HG02852 (cell line): Measurements from ENCODE around the gene APOBEC3G.

ENCODE experiments used
- ATAC-seq: cut with Tn5 transposase; IDR thresholded peaks from one replicate; pipeline ENCODE4 v1.9.1; 2021; ENCODE audit warnings: mild to moderate bottlenecking, moderate library complexity; ENCODE audit not compliant: unreplicated experiment

The APOBEC3G gene

DNA sequence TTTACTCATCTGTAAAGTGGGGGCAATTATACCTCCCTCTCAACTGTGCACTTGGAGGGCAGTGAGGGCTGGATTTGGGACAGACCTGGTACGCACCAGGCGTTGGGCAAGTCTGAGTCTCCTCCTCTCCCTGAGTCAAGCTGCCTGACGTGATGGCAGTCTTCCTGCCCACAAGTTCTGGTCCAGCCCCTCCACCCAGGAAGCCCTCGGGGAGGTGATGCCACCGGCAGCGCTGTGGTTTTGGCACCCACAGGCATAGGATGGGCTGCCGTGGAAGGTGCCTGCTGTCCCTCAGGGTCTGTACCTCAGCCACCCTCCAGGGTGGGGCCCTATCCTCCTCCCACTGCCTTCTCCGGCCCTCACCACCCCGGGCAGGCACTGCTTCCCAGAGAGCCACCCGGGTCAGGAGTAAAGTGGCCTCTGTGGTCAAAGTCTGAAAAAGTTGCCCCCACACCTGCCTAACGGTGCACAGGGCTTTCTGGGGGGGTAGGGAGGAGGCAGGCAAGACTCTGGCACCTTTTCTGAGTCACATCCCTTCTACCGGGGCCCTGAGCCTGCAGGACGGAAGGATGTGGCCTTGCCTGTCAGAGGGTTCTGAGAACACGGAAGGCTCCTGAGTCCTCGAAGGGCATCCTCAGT lies 13.5 kb downstream of the APOBEC3G start:
- ATAC-seq, result no peak

DNA sequence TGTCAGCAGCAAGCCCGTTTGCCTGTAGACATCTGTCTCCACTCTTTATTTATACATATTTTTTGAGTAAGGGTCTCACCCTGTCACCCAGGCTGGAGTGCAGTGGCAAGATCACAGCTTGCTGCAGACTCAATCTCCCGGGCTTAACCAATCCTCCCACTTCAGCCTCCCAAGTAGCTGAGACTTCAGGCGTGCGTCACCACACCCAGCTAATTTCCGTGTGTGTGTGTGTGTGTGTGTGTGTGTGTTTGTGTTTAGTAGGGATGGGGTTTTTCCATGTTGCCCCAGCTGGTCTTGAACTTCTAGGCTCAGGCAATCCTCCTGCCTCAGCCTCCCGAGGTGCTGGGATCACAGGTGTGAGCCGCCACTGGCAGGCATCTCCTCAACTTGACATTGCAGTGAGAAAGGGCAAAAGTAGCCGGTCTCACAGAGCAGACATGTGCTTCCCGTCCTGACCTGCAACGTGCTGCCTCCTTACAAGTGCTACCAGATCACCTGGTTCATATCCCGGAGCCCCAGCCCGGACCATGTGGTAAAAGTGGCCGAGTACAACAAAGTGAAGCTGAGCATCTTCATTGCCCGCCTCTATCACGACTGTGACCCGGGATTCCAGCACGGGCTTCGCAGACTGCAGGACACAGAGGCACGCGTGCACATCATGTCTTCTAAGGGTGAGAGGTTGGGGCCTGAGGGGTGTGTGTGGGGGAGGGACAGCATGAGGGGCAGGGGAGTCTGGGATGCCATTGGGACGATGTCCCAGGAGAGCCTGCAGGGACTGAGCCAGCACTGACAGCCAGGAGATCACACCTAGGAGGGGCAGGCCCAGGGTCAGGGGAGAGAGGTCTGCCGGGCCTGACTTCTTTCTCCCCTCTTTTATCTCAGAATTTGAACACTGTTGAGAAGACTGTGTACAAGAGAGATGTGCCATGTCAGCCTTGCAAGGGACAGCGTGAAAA lies 14.3 kb downstream of the APOBEC3G start:
- no peak for ATAC-seq

DNA sequence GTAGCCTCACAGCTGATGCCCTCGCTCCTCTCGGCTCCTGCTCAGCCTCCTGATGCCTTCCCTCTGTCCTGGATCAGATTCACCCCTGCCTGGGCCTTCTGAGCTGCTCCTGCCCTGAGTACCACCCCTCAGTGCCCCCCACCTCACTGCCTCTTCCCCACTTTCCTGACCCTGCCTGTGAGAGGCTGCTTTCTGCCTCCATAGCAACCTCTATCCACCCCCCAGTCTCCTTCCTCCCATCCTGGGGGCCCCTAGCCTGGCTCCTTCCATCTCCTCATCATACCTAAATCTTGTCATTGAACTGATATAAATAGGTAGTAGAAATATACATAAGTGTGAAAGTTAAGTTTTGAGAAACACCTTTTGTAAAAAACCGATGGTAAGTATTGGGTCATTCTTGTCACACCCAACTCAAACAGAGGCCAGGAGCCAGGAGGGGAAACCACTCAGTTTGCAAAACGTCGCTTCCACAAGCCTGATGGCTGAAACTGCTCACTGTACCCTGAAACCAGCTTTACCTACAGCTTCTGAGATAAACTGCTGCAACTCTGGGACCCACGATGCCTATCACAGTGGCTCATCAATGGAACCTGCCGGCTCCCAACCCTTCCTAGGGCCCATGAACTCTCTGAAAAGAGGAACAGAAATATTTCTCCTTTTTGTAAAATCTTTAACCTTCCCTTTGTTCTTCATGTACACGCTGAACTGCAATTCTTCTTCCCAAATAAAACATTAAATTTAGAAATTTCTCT lies 15.2 kb downstream of the APOBEC3G start:
- no peak for ATAC-seq

DNA sequence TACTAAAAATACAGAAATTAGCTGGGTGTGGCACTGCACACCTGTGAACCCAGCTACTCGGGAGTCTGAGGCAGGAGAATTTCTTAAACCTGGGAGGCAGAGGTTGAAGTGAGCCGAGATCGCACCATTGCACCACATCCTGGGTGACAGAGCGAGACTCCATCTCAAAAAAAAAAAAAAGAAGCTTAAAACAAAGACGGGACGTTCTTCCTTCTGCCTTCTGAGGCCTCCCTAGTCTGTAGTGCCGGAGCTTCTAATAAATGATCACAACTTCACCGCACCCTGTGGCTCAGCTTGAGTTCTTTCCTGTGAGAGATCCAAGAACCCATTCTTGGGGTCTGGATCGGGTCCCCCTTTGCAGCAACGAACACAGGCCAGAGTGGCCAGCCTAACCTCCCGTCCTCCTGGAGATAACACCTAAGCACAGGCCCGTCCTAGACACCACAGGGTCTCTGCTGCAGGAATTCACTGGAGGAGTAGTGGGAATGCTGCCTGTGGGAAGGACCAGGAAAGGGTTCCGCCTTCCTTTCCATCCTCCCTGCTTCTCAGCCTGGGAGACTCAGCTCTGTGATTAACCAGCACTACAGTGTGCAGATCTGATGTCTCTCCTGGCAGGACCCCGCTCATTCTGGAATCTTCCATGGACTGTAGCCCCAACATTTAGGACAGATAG lies 17.8 kb downstream of the APOBEC3G start:
- no peak for ATAC-seq

DNA sequence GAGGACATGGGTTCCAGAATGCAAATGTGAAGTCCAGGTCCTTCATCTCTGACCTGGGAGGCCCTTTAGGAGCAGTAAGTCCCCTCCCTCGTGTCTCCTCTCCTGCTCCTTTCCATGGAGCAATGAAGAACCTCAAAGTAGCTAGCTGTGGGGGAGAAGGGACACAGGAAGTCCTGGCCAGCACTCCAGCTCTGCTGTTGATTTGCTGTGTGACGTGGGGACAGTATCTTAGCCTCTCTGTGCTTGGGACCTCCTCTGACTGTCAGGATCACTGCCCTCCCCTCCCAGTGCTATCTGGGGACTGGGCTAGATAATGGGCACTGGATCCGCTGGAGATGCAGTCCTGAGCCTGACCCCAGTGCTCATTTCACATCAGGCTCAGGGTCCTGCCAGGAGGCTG lies 18.9 kb downstream of the APOBEC3G start:
- ATAC-seq, result no peak

DNA sequence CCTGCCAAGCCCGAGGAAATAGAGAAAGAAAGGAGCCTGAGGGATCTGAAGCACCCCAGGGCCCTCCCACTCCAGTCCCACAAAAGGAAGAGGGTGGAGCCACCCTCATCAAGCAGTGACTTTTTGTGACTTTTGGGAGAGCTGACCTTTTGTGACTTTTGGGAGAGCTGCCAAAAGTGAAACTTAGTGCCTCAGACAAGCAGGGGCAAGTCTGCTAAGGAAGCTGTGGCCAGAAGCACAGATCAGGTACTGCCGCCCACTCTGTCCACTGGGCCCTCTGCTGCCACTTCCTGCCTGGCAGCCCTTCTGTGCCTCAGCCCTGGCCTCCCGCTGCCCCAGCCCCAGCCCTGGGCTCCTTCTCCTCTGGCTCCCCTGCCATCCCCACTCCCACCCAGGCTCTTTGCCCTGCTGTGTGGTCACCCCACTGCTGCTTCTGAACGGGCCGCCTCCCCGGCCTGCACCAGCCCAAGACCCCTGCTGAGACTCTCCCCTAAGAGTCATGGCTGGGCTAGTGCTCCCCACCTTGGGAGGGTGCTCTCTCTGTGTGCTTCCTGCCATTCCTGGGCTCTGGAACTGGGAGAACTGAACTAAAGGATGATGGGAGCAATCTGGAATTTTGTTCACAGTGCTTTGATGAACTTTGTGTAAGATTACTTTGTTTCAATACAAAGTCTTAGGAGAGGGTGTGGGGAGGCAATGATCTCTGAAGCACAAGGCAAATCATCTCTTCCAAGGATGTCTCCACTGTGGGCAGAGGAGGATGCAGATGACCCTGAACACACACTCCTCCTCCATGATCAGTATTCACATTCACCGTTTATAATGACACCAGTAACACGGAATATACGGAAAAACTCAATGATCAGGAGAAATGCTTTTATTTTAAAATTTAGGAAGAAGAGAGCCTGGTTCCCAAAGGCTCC lies 20.3 kb downstream of the APOBEC3G start, which contains the start of gene APOBEC3H:
Gene APOBEC3H (plus strand): TSS at position 147 of the 923 bp plus-strand sequence. CDS start 3,035 bp downstream, outside the sequence.
- ATAC-seq, result no peak

DNA sequence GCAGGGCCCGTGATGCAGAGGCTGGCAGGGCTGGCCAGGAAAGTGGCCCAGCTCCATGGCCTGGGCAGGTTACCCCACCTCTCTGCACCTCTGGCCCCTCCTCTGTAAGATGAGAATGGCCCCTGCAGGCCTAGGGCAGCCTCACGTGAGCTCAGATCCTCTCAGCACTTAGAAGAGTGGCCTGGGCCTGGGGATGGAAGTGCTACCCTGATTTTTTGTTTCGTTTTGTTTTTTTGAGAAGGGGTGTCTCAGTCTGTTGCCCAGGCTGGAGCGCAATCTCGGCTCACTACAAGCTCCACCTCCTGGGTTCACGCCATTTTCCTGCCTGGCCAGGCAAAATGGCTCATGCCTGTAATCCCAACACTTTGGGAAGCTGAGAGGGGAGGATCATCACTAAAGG lies 21.0 kb downstream of the APOBEC3G start:
- ATAC-seq, result no peak

DNA sequence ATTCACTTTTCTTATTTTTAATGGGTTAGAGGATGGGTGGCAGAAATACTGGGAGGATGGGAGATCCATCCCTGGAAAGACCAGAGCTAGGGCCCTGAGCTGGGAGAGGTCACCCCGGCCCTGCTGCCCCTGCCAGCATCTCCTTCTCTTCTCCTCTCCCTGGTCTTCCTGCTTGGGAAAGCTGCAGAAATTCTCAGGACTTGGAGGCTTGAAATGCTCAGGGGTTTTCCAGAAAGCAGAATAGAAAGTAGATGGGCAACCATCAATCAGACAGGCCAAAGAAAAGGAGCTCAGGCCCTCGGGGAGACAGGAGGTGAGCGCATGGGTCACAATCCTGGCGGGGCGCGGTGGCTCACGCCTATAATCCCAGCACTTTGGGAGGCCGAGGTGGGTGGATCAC lies 21.5 kb downstream of the APOBEC3G start:
- ATAC-seq, result no peak

DNA sequence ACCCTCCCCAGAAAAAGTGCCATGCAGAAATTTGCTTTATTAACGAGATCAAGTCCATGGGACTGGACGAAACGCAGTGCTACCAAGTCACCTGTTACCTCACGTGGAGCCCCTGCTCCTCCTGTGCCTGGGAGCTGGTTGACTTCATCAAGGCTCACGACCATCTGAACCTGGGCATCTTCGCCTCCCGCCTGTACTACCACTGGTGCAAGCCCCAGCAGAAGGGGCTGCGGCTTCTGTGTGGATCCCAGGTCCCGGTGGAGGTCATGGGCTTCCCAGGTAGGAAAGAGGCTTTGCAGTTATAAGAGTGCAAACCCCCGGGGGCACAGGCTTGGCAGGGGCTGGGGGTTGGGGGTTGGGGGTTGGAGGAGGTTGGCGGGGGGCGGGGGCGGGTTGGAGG lies 24.2 kb downstream of the APOBEC3G start:
- no peak for ATAC-seq

DNA sequence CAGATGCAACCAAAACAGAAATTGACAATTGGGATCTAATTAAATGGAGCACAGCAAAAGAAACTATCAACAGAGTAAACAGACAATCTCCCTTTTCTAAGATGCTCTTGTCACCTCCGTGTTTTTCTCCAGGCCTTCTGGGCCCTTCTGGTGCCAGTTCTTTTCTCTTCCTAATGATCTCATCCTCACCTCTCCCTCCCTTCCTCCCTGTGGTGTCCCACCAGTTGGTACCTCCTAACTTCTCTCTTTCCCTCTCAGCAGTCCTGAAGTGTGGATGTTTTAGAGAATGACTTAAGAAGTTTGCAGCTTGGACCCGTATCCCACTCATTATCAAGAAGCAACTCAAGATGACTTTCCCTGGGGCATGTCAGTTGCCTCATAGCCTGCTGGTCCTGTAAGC lies 26.4 kb downstream of the APOBEC3G start:
- ATAC-seq, result no peak

DNA sequence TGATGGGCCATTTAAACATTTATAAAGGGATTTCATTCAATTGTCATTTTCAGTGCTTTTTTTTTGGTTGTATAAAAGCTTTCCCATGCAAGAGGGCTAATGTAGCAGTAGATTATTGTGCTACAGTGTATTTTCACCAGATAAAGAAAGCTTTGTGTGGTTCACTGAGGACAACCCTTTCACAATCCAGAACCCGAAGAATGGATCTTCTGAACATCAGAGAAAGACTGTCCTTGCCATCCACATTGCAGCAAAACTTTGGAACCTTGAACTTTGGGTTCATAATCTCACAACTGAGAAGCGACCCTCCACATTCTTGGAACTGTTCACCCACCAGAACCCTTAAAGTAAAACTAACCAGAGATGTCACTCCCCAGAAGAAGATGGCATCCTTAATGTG lies 29.3 kb downstream of the APOBEC3G start:
- ATAC-seq, result no peak

DNA sequence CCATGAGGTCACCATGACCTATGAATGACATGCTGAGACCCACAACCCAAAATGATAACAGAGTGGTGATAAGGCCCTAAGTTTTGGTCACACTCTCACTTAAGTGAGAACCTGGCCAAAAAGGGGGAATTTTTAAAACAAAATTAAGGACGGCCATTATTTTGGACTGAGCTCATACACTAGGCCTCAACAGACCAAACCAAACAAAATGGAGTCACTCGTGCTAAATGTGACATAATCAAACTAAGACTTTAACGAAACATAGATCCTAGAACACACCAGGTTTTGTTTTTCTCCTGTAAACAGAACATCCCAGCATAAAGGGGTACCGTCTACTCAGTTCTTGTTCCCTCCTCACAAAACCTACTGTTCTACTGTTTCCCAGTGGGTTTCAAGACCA lies 31.4 kb downstream of the APOBEC3G start:
- ATAC-seq, result no peak

DNA sequence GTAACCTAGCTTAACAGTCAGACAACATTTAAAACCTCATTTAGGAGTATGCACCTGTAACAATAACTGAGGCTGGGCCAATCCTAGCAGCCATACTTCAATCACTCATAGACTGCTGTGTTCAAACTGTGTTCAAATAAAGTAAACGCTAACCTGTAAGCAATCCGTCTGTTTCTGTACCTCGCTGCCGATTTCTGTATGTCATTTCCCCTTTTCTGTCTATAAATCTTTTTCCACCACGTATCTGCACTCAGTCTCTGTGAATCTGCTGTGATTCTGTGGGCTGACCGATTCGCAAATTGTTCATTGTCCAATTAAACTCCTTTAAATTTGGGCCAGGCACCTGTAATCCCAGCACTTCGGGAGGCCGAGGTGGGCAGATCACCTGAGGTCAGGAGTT lies 32.3 kb downstream of the APOBEC3G start:
- no peak for ATAC-seq

DNA sequence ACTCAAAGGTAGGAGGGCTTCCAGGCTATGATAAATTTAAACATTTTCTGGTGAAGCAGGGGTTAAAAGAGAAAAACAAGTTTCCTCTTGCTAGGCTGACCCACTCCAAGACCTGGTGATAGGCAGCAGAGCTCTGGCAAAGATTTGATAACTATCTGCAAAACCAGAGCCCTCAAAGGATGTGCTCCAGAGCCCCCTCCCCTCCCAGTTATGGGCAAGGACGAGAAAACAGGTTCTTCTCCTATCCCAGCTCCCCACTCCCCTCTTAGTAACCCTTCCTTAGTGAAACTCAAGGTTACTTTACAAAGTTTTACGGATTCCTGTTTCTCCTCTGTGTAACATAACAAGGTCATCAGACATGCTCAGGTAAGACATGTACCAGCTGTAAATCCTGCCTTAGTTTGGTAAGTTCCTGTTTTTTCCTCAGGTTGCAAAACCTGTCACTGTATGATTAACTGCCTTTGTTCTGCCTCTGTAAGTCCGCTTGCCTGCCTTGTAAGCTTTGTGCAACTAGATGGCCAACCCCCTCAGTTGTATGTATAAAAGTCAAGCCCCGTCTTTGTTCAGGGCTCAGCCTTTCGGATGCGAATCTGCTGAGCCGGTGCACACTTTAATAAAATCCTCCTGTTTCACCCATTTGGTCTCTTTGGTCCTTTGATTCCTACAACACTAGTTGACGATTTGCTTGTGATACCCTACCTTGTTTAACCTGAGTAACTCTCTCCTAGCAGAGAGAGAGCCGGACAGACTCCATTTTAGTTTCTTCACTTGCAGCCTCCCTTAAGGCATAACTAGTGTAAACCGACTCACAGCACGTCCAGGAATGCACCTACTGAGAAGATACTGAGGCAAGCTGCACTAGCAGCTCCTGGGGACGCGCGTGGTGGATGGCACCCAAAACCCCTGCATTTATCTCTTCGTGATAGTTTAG lies 33.8 kb downstream of the APOBEC3G start:
- no peak for ATAC-seq

DNA sequence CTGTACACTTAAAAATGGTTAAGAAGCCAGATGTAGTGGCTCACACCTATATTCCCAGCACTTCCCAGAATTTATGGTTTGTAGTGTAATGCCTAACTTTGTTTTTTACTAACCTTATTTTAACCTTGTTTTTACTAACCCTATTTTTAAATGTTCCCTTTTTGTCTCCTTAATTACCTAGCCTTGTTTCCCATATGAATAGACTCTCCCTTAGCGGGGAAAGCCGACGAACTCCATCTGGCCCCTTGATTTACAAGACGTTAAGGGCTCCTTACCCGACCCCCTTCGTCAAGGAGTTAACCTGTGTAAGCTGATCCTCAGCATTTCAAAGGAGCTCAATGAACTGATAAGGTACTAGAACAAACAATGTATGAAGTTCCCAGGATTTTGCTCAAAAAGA lies 37.0 kb downstream of the APOBEC3G start:
- ATAC-seq, result no peak

DNA sequence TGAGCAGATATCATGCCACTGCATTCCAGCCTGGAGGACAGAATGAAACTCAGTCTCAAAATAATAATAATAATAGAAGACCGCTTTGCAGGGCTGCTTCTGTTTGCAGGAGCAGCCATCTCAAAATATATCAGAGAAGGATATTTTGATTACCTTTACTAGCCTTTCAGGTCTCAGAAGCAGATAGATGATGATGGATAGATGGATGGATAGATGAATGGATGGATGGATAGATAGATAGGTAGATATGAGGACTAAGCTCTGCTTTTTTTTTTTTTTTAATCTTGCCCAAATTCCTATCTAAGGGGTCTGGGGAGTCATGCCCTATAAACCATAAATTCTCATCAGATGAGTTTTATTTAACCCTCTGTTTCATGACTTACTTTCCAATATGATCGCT lies 38.5 kb downstream of the APOBEC3G start:
- ATAC-seq, result no peak

DNA sequence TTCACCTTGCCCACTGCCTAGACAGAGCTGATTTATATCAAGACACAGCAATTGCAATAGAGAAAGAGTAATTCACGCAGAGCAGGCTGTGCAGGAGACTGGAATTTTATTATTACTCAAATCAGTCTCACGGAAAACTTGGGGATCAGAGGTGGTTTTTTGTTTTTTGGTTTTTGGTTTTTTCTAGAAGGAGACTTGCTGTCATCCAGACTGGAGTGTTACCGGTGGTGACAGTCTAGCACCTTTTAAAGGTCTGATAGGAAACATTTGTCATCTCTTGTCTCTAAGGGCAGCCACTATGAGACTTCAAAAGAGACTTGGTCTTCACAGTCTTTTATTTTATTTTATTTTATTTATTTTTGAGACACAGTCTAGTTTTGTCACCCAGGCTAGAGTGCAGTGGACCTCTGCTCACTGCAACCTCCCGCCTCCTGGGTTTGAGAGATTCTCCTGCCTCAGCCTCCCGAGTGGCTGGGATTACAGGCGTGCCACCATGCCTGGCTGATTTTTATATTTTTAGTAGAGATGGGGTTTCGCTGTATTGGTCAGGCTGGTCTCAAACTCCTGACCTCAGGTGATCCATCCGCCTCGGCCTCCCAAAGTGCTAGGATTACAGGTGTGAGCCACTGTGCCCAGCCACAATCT lies 39.0 kb downstream of the APOBEC3G start:
- no peak for ATAC-seq

DNA sequence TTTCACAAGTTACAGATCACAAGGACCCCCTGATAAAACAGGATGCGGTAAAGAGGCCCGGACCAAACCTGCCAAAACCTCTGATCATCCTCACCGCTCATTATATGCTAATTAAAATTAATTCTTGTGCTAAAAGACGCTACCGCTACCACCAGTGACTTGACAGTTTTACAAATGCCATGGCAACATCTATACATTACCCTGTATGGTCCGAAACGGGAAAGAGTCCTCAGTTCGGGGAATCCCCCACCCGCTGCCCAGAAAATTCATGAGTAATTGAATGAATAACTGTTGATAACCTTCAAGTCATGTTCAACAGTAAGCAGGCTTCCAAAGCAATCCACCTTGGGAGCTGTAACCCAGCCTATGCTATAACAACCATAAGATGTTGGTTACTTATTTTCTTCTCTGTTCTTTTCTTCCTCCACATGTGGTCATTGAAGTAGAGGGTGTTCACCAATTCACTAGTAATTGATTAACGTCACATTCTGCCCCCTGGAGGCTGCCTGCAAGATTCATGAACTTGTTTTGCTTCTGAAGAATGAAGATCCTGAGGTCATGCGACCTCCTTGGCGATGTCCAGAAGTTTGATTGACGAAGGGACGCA lies 40.6 kb downstream of the APOBEC3G start:
- ATAC-seq, result no peak
